H54 (cell line): ENCODE data around the gene SLC35G6.
"Not testable (repeated sequence)": the region's sequence is repeated elsewhere in the genome, so short reads cannot be mapped to it uniquely, and the experiment has no call there.

Source experiments
- DNase-seq: peaks from one replicate; pipeline ENCODE4 v3.0.0; 2011; ENCODE audit warnings: low spot score, mixed read lengths; ENCODE audit not compliant: insufficient read length
- FAIRE-seq: peaks from 3 replicates; lab custom pipeline; 2011; peaks lifted over from hg19 to GRCh38; lab: Jason Lieb, UNC
- POLR2A ChIP-seq: IDR thresholded peaks from 2 replicates; pipeline ENCODE4 v1.6.1; 2011; ENCODE audit warnings: low read depth, mild to moderate bottlenecking, low read length

SLC35G6 gene

GRCh38 chr17:7479213-7480088, 1.8 kb upstream of the SLC35G6 start, which contains the start of gene ZBTB4:
TSS of gene ZBTB4 (minus strand) at chr17:7479631. CDS start at chr17:7466801, 12,830 bp downstream.
- TF ChIP-seq POLR2A: peak; percentile 46; the same call in 1 of the 2 replicates
- DNase-seq (no peak), FAIRE-seq (no peak)

DNA sequence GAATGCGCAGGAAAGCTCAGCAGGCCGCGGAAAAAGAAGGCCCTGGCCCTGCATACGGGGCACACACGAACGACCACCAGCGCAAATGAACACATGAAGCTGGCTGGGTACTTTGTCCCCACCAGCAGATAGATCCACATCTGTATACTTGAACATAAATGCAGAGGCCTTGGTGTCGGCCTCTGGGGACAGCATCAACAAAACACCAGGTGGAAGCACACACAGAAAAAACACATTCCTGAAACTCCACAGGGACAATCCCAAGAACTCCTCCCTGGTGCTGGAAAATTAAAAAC, 1.2 kb upstream of the SLC35G6 start:
- FAIRE-seq (no peak), DNase-seq (no peak)
- TF ChIP-seq POLR2A: no peak

- DNase-seq, FAIRE-seq: not testable (repeated sequence)
These were observed 846 bp downstream of the SLC35G6 start for GRCh38 chr17:7481842-7482741.

GRCh38 chr17:7482742-7483088, 1.5 kb downstream of the SLC35G6 start:
- not testable (repeated sequence) for DNase-seq, FAIRE-seq

DNA sequence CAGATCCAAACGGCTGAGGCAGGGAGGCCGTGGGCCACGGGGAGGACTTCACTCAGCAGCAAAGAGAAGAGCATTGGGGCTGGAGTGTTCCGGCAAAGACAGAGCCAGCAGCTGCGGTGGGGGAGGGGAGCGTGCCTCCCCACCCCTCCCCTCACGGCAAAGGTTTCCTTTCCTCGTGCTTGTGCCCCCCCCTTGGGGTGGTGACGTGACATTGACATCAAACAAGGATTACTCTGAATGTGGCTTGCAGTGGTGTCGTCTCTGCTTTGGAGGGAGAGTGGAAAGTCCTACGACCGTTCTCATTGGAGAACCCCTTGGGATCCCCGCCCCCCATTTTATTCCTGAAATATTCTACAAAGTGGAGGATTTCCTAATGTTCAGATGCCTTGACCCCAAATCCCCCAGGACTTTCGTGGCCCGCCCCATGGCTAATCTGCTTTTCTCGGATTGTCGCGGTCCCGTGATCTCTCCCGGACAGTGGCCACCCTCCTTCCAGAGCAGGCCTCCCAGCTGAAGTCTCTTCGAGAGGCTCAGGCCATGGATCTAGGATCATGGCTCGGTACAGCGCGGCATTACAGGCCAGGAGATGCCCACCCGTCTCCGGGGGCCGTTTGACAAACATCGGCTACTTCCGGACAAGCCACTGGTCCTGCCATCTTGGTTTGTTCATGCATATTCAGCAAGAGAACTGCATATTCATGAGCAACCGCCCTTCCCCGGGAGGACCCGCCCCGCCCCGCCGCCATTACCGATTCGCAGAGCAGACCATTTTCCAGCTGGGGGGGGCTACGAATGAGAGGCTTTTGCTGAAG, 2.2 kb downstream of the SLC35G6 start:
- peak; percentile 74 for DNase-seq
- peak; percentile 79 for FAIRE-seq
- TF ChIP-seq POLR2A: peak; percentile 61

DNA sequence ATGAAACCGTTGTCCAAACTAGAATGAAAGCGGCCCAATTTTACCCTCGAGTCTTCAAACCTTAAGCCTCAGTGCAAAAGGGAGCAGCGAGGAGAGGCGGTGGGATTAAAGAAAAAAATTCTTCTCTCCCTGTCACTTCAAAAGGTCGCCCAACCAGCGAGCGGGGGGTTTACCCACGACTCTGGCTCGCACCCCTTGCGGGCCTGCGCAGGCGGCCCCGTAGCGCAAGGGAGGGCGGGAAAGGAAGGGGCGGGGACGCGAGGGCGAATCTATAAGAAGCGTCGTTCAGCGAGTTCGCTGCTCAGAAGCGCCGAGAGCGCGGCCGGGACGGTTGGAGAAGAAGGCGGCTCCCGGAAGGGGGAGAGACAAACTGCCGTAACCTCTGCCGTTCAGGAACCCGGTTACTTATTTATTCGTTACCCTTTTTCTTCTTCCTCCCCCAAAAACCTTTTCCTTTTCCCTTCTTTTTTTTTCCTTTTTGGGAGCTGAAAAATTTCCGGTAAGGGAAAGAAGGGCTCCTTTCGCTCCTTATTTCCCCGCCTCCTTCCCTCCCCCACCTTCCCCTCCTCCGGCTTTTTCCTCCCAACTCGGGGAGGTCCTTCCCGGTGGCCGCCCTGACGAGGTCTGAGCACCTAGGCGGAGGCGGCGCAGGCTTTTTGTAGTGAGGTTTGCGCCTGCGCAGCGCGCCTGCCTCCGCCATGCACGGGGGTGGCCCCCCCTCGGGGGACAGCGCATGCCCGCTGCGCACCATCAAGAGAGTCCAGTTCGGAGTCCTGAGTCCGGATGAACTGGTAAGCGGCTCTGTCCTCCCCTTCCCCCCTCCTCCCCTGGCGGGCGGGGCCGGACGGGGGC, 3.0 kb downstream of the SLC35G6 start, which contains the start of gene POLR2A:
POLR2A (plus strand) TSS at position 300 of the 852 bp plus-strand sequence.
- FAIRE-seq (peak; percentile 68), DNase-seq (peak; percentile 96)
- TF ChIP-seq POLR2A: peak; percentile 97

DNA sequence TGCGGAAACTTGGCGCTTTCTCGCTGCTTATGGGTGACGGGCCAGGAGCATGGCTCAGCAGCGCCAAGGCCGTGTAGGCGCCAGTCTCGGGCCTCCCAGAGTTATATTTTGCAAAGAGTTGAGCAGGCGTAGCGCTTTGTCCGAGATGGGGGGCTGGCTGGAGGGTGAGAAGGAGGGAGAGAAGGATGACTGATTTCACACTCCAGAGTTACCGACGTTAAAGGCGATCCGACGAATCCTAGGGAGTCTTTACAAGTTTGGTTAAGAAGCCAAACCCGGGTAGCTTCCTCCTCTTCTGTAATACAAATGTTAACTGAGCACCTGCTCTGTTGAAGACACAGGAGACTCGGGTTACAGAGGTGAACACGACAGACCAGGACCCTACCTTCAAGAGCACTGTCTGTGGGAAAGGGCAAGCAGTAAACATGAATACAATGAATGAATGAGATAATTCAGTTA, 3.7 kb downstream of the SLC35G6 start:
- FAIRE-seq: no peak
- no peak for DNase-seq
- TF ChIP-seq POLR2A: no peak

- FAIRE-seq: no peak
- DNase-seq: no peak
- TF ChIP-seq POLR2A: no peak
These were observed 4.9 kb downstream of the SLC35G6 start for GRCh38 chr17:7486181-7486580.

- DNase-seq: no peak
- FAIRE-seq: no peak
- no peak for TF ChIP-seq POLR2A
These were observed 8.9 kb downstream of the SLC35G6 start for GRCh38 chr17:7490144-7490543.

- no peak for FAIRE-seq
- no peak for TF ChIP-seq POLR2A
- no peak for DNase-seq
These were observed 10.3 kb downstream of the SLC35G6 start for GRCh38 chr17:7491583-7491982.

- FAIRE-seq: no peak
- DNase-seq: no peak
- TF ChIP-seq POLR2A: no peak
These were observed 12.7 kb downstream of the SLC35G6 start for GRCh38 chr17:7493941-7494340.

DNA sequence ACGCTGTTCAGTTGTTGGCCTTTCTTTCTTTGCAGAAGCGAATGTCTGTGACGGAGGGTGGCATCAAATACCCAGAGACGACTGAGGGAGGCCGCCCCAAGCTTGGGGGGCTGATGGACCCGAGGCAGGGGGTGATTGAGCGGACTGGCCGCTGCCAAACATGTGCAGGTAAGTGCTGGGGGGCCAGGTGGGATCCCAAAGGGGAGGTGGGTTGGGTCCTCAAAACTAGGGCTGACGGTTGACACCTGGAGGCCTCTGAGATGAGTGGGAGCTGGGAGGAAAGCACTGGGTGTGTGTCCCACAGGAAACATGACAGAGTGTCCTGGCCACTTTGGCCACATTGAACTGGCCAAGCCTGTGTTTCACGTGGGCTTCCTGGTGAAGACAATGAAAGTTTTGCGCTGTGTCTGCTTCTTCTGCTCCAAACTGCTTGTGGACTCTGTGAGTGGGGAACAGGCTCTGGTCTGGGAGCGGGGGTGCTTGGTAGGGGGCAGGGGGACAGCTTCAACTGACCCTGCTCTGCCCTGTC, 14.7 kb downstream of the SLC35G6 start:
- no peak for TF ChIP-seq POLR2A
- DNase-seq: no peak
- FAIRE-seq: no peak
